B cell (primary cell): Measurements from ENCODE around the gene SHQ1. TPM values are rescaled to one million over a fixed set of nuclear protein-coding genes. Genes with fewer than 3 reads are reported as not detected.

Source experiments
- ATAC-seq: fragments of 200-7000 bp; cut with Tn5 transposase; one replicate; pipeline ENCODE4 v1.10.0; 2021; ENCODE audit warnings: low read depth, mild to moderate bottlenecking, moderate number of reproducible peaks, moderate library complexity
- CTCF ChIA-PET: fragments of 350-600 bp; sonication (Branson Sonifier 250); formaldehyde crosslinking; loops from one replicate; lab custom pipeline; 2021; ENCODE audit warnings: antibody characterized with exemption, inconsistent platforms; lab: Charles Lee
- POLR2A ChIA-PET: fragments of 350-600 bp; sonication (Branson Sonifier 250); formaldehyde crosslinking; loops from one replicate; lab custom pipeline; 2021; ENCODE audit warnings: antibody characterized with exemption; lab: Charles Lee
- DNase-seq: peaks from one replicate; pipeline ENCODE4 v3.0.0; 2013
- H2AFZ ChIP-seq: 2 replicates; pipeline ENCODE4 v1.6.1; 2012; ENCODE audit warnings: mild to moderate bottlenecking, low read depth, low read length; ENCODE audit not compliant: insufficient read depth, poor library complexity, severe bottlenecking
- H3K27ac ChIP-seq, 2 donors: 1 replicate in 1 of 2; 2 replicates in 1 of 2; pipeline ENCODE4 v1.5.1; 2012 to 2013; ENCODE audit warnings: low read length in 2 of 2, mild to moderate bottlenecking in 2 of 2, moderate library complexity in 1 of 2
- H3K27me3 ChIP-seq, 4 experiments: fragments of 200-600 bp in 1 of 4; sonication (generic) in 1 of 4; replicated peaks in 1 of 4; 1 replicate in 2 of 4; 2 replicates in 2 of 4; pipeline versions ENCODE4 v1.6.1 to v1.7.0; 2013 to 2016; ENCODE audit warnings: low read length in 3 of 4, mild to moderate bottlenecking in 2 of 4, mixed read lengths in 1 of 4, moderate library complexity in 1 of 4; ENCODE audit not compliant: insufficient read depth in 4 of 4, control insufficient read depth in 3 of 4; ENCODE audit errors: control extremely low read depth in 1 of 4
- H3K36me3 ChIP-seq, 2 experiments: replicated peaks in 1 of 2; 1 replicate in 1 of 2; 2 replicates in 1 of 2; pipeline versions ENCODE4 v1.6.1 to v1.7.1; 2013; ENCODE audit warnings: low read length in 1 of 2; ENCODE audit not compliant: insufficient read depth in 2 of 2, control insufficient read depth in 1 of 2; ENCODE audit errors: control extremely low read depth in 1 of 2, extremely low read depth in 1 of 2
- H3K4me1 ChIP-seq, 2 donors: fragments of 200-600 bp in 1 of 2; sonication (generic) in 1 of 2; 1 replicate in 1 of 2; 2 replicates in 1 of 2; pipeline versions ENCODE4 v1.5.1 to v1.6.1; 2013 to 2017; ENCODE audit warnings: low read length in 2 of 2; ENCODE audit not compliant: control insufficient read depth in 2 of 2, insufficient read depth in 2 of 2
- H3K4me2 ChIP-seq: replicated peaks from 2 replicates; pipeline ENCODE3; 2012; ENCODE audit warnings: mild to moderate bottlenecking, low read depth, low read length; ENCODE audit not compliant: poor library complexity, severe bottlenecking
- H3K4me3 ChIP-seq, 5 experiments: fragments of 200-600 bp in 1 of 5; sonication (generic) in 1 of 5; 1 replicate in 3 of 5; 2 replicates in 2 of 5; pipeline versions ENCODE4 v1.5.1 to v1.7.0; 2011 to 2016; ENCODE audit warnings: low read length in 4 of 5, mild to moderate bottlenecking in 4 of 5, low read depth in 2 of 5, control low read depth in 1 of 5, moderate library complexity in 1 of 5; ENCODE audit not compliant: insufficient read depth in 1 of 5; ENCODE audit errors: control extremely low read depth in 1 of 5, extremely low read depth in 1 of 5
- H3K79me2 ChIP-seq: fragments of 200-600 bp; sonication (generic); one replicate; pipeline ENCODE4 v1.6.0; 2016; ENCODE audit warnings: low read length; ENCODE audit not compliant: control insufficient read depth, insufficient read depth
- H3K9ac ChIP-seq: fragments of 200-600 bp; sonication (generic); 2 replicates; pipeline ENCODE4 v1.6.1; 2017; ENCODE audit warnings: mild to moderate bottlenecking, low read length, moderate library complexity
- H3K9me3 ChIP-seq, 3 donors: one replicate each; pipeline versions ENCODE4 v1.6.1 to v1.7.1; 2013; ENCODE audit warnings: low read length in 2 of 3; ENCODE audit not compliant: control insufficient read depth in 2 of 3, insufficient read depth in 1 of 3; ENCODE audit errors: control extremely low read depth in 1 of 3
- H4K20me1 ChIP-seq: 2 replicates; pipeline ENCODE4 v1.6.0; 2012; ENCODE audit warnings: mild to moderate bottlenecking, low read length; ENCODE audit not compliant: insufficient read depth, control insufficient read depth, poor library complexity, severe bottlenecking
- H3K27ac Mint-ChIP-seq: one replicate; pipeline ENCODE4 v1.8.0; 2021; ENCODE audit warnings: mixed read lengths
- H3K27me3 Mint-ChIP-seq: one replicate; pipeline ENCODE4 v1.8.0; 2021; ENCODE audit warnings: mixed read lengths
- H3K4me1 Mint-ChIP-seq: one replicate; pipeline ENCODE4 v1.8.0; 2021; ENCODE audit warnings: mixed read lengths
- H3K4me3 Mint-ChIP-seq: one replicate; pipeline ENCODE4 v1.8.0; 2021; ENCODE audit warnings: mixed read lengths
- H3K9me3 Mint-ChIP-seq: one replicate; pipeline ENCODE4 v1.8.0; 2022; ENCODE audit warnings: mixed read lengths; ENCODE audit not compliant: insufficient read depth
- CTCF ChIP-seq: fragments of 200-600 bp; IDR thresholded peaks from one replicate; pipeline ENCODE4 v1.8.0; 2022; ENCODE audit warnings: antibody characterized with exemption, mild to moderate bottlenecking
- EZH2 ChIP-seq: IDR thresholded peaks from 2 replicates; pipeline ENCODE4 v1.6.1; 2012; ENCODE audit warnings: borderline replicate concordance, low read depth, mild to moderate bottlenecking, moderate library complexity, low read length; ENCODE audit not compliant: insufficient read depth, poor library complexity, severe bottlenecking
- WGBS: methylation state at CpG from one replicate; pipeline ENCODE4 v1.1.5; 2013; ENCODE audit warnings: missing lambda C conversion rate; ENCODE audit not compliant: insufficient coverage; 5-methylcytosine and 5-hydroxymethylcytosine counted together
- intact Hi-C: fragments of 100-400 bp; cut with micrococcal nuclease; formaldehyde crosslinking; loops from one replicate; pipeline ENCODE4 v1.10.0; 2022
- polyA plus RNA-seq: library from polyadenylated mRNA; depleted of rRNA; stranded (reverse); fragments of >200 nt; gene quantifications from 2 replicates; pipeline ENCODE4 v1.2.3, GENCODE V29; 2012
- total RNA-seq, 2 donors: library from RNA; stranded (reverse); fragments of 120-200 nt in 1 of 2; gene quantifications; 1 replicate in 1 of 2; 2 replicates in 1 of 2; pipeline versions ENCODE4 v1.2.3 to v1.2.4, GENCODE V29; 2013 to 2022

The SHQ1 gene
- total and polyA plus RNA-seq, 2 donors (not counting 1 experiment from before 2014, with no cell fraction given) = 3.6 to 32.0 TPM

DNA sequence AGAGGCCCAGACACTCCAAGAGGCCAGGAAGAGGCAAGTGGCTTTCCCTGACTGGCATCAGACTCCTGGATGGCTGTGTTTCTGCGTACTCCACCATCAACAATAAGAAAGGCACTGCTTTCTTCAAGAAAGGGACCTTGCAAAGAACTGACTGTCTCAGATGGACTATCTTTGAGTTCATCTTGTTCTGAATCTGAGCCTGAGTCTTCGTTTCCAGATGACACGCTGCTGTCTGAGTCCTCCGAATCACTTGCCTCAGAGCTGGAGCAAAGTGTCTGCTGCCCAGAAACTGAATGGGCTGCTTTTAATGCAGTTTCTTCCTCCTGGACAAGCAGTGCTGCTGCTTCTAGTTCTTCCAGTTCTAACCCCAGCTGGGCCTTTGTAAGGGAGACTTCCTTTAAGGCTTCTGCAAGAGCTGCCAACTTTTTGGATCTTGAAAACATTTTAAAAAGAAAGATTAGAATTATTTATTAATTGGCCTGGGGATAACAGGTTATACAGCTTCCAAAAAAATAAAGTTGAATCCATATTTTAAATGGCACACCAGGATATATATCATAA lies 97.8 kb downstream of the SHQ1 start:
- intact Hi-C loops = loop anchor here (10.0 kb wide), 3 partner anchors 306 to 876 kb away; partner anchors contain the start of gene RYBP
- H3K9me3 ChIP-seq = no peaks in the 10 kb centered on the region
- TF ChIP-seq CTCF (no peak), EZH2 (no peak)
- ATAC-seq (no peak), DNase-seq (no peak)
- peaks cover 4% of the 10 kb centered on the region for H3K4me1 Mint-ChIP-seq
- no peak overlapping the region for H3K27ac ChIP-seq
- H3K4me1 ChIP-seq = peaks cover 0 to 1% of the 10 kb centered on the region in 2 donors
- H4K20me1 ChIP-seq = peaks cover under 1% of the 10 kb centered on the region
- H3K4me3 Mint-ChIP-seq = no peak overlapping the region
- no peaks in the 10 kb centered on the region for H3K36me3 ChIP-seq
- peaks cover 0 to 29% (median 14%) of the 10 kb centered on the region in 4 experiments for H3K27me3 ChIP-seq
- H3K27ac Mint-ChIP-seq = no peak overlapping the region
- 96% methylated on average over 4 of the region's 4 CpGs for WGBS
- H2AFZ ChIP-seq = no peak overlapping the region
- no peak overlapping the region for H3K9ac ChIP-seq
- no peak overlapping the region for H3K4me3 ChIP-seq
- no peak overlapping the region for H3K4me2 ChIP-seq
- peaks cover 50% of the 10 kb centered on the region for H3K27me3 Mint-ChIP-seq
- POLR2A ChIA-PET = no interaction called here
- CTCF ChIA-PET = no interaction called here
- no peaks in the 10 kb centered on the region for H3K9me3 Mint-ChIP-seq
- no peaks in the 10 kb centered on the region for H3K79me2 ChIP-seq

GRCh38 chr3:72748659-72749058 lies 99.6 kb downstream of the SHQ1 start:
- Histone ChIP-seq H3K27me3 (peaks cover 0 to 34% (median 14%) of the 10 kb centered on the region in 4 experiments), H3K27ac (no peak overlapping the region), H3K9me3 (no peaks in the 10 kb centered on the region), H4K20me1 (no peaks in the 10 kb centered on the region), H3K36me3 (no peaks in the 10 kb centered on the region), H3K4me2 (no peak overlapping the region), H3K9ac (no peak overlapping the region), H3K4me3 (no peak overlapping the region), H3K4me1 (peaks cover 0 to 3% of the 10 kb centered on the region in 2 donors), H3K79me2 (no peaks in the 10 kb centered on the region), H2AFZ (no peak overlapping the region)
- ATAC-seq (no peak), DNase-seq (no peak)
- intact Hi-C loops = no loop called here
- 100% methylated on average over 2 of the region's 6 CpGs for WGBS
- ChIA-PET POLR2A (no interaction called here), CTCF (no interaction called here)
- Mint-ChIP-seq H3K27ac (no peak overlapping the region), H3K27me3 (peaks cover 43% of the 10 kb centered on the region), H3K4me1 (peaks cover 4% of the 10 kb centered on the region), H3K9me3 (no peaks in the 10 kb centered on the region), H3K4me3 (no peak overlapping the region)
- TF ChIP-seq CTCF = no peak
- TF ChIP-seq EZH2 = no peak
